GM18907 (cell line): ENCODE measurements around the gene MEAF6.

ENCODE experiments used
- ATAC-seq: cut with Tn5 transposase; IDR thresholded peaks from one replicate; pipeline ENCODE4 v1.9.1; 2021; ENCODE audit warnings: mild to moderate bottlenecking, moderate library complexity; ENCODE audit not compliant: unreplicated experiment

The MEAF6 gene

GRCh38 chr1:37446874-37447273 lies 67.7 kb downstream of the MEAF6 start:
- ATAC-seq: no peak

DNA sequence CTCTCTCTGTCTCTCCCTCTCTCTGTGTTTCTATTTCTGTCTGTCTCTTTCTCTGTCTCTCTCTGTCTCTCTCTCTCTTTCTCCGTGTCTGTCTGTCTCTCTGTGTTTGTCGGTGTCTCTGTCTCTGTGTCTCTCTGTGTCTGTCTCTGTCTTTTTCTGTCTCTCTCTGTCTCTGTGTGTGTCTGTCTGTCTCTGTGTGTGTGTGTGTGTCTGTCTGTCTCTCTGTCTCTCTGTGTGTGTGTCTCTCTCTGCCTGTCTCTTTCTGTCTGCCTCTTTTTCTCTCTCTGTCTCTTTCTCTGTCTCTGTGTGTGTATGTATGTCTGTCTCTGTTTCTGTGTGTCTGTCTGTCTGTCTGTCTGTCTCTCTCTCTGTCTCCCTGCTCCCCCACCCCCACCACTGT lies 71.9 kb downstream of the MEAF6 start:
- no peak for ATAC-seq
